Coronary artery (tissue), 2 donors: ENCODE measurements around the gene NHSL1.
A peak's percentile ranks its signal among the peaks of the same experiment; 100 is the strongest.

ENCODE experiments used
- DNase-seq: peaks from one replicate; pipeline ENCODE4 v3.0.0-alpha.2; 2017; ENCODE audit warnings: low spot score
- H3K27ac ChIP-seq, 2 donors: fragments of 200-600 bp; sonication (generic); one replicate each; pipeline ENCODE4 v1.5.1; 2016 to 2019
- H3K4me3 ChIP-seq: fragments of 200-600 bp; sonication (generic); 2 replicates; pipeline ENCODE4 v1.5.1; 2016; ENCODE audit warnings: mild to moderate bottlenecking, moderate library complexity
- TF ChIP-seq, protein P1 (sequence below): fragments of 200-600 bp; sonication (generic); IDR thresholded peaks from one replicate; pipeline ENCODE4 v1.5.1; 2019; ENCODE audit warnings: antibody characterized with exemption

Gene NHSL1

GRCh38 chr6:138523347-138524210 is 24.3 kb upstream of the NHSL1 start:
- H3K4me3 ChIP-seq: no peak overlapping the region
- no peak overlapping the region for H3K27ac ChIP-seq
- no peak for DNase-seq
- TF ChIP-seq, protein P1, sequence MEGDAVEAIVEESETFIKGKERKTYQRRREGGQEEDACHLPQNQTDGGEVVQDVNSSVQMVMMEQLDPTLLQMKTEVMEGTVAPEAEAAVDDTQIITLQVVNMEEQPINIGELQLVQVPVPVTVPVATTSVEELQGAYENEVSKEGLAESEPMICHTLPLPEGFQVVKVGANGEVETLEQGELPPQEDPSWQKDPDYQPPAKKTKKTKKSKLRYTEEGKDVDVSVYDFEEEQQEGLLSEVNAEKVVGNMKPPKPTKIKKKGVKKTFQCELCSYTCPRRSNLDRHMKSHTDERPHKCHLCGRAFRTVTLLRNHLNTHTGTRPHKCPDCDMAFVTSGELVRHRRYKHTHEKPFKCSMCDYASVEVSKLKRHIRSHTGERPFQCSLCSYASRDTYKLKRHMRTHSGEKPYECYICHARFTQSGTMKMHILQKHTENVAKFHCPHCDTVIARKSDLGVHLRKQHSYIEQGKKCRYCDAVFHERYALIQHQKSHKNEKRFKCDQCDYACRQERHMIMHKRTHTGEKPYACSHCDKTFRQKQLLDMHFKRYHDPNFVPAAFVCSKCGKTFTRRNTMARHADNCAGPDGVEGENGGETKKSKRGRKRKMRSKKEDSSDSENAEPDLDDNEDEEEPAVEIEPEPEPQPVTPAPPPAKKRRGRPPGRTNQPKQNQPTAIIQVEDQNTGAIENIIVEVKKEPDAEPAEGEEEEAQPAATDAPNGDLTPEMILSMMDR: no peak

DNA sequence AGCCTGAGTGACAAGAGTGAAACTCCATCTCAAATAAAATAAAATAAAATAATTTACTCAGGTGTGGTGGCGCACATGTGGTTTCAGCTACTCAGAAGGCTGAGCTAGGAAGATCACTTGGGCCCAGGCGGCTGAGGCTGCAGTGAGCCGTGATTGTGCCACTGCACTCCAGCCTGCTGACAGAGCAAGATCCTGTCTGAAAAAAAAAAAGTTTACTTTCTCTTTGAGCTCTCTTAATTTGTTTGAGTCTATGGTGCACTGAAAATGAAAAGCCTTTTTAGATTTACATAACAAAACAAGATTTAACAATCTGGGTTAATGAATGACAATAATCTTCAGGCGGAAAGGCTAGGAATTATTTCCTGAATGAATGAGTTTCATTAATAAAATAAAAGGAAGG is 23.3 kb upstream of the NHSL1 start:
- TF ChIP-seq, protein P1: no peak
- no peak overlapping the region for H3K27ac ChIP-seq
- DNase-seq: no peak

DNA sequence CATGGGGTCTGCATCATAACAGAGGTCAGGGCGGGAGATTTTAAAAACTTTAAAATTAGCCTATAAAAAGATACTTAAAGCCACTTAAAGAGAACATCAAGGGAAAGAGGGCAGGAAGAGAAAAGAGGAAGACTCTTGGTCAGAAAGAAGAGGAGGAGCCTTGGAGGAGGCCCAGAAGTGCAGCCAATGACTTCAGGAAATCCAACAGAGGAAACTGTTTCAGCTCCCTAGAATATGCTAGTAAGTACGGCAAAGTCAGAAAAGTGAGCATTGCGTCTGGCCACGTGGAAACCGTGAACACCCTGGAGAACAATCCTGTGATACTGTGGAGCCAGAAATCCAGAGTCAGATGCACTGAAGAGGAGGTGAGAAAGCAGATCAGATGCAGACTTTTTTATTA is 22.5 kb upstream of the NHSL1 start:
- TF ChIP-seq, protein P1: no peak
- no peak for DNase-seq
- no peak overlapping the region for H3K27ac ChIP-seq
- no peak overlapping the region for H3K4me3 ChIP-seq

More for the DNA sequence above, 23.3 kb upstream of the NHSL1 start:
- no peak overlapping the region for H3K4me3 ChIP-seq

DNA sequence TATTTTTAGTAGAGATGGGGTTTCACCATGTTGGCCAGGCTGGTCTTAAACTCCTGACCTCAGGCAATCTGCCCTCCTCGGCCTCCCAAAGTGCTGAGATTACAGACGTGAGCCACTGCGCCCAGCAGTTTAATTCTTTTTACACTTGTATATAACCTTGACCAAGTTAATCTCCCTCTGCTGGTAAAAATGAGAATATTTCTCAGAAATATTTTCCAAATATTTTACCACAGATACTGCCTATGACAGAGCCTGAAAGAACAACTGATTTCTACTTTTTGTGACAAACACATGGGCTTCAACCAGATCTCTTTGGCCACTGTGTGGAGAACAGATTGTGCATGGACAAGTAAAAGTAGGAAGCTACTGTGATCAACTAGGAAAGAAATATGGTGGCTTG is 21.2 kb upstream of the NHSL1 start:
- TF ChIP-seq, protein P1: no peak
- H3K4me3 ChIP-seq: no peak overlapping the region
- H3K27ac ChIP-seq: no peak overlapping the region
- DNase-seq: no peak

- DNase-seq: no peak
- Histone ChIP-seq H3K4me3 (no peak overlapping the region), H3K27ac (no peak overlapping the region)
- TF ChIP-seq, protein P1: no peak
Measured at GRCh38 chr6:138518054-138518453, 18.8 kb upstream of the NHSL1 start.

DNA sequence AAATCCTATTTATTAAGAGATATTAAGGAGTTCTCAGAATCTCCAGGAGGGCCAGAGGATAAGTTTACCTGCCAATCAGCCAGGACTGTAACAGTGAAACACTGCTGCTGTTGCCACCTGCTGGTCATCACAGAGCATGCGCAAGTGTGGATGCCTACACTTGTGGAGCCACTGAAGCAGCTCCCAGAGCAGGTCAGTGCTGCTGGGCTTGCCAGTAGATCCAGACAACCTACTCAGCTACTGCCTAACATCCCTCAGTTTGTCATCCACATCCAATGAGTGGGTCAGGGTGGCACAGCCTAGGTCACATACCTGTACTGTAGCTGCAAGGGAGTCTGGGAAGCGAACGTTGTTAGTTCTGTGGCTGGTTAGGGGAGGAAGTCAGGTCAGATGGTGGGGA is 18.3 kb upstream of the NHSL1 start:
- H3K27ac ChIP-seq: no peak overlapping the region
- DNase-seq: no peak
- TF ChIP-seq, protein P1: peak; percentile 34
- no peak overlapping the region for H3K4me3 ChIP-seq

DNA sequence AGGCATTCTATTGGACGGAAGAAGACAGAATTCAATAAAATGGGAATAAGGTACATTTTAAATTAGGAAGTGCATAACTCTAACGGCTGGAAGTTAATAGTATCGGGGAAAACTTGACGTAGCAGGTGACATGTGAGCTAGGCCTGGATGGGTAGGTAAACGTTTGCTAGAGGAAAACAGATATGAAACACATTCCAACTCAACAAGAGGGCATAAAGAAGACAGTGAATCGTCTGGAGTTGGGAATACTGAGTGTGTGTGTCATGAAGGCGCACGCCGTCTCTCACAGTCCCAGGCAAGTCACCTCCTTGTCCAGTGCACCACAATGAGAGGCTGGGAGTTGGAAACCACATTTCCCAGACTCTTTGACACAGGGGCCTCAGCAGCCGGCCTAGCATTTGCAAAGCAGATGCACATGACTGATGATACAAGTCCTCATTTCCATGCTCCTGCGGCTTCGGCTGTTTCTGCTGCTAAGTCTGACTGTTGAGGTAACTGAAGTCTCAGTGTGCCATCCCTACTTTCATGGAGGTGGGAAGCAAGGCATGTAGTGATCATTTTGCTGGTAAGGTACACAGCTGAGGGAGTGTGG is 16.5 kb upstream of the NHSL1 start:
- Histone ChIP-seq H3K27ac (no peak overlapping the region), H3K4me3 (no peak overlapping the region)
- TF ChIP-seq, protein P1: no peak
- no peak for DNase-seq
